HL-60 (cell line): ENCODE measurements around the gene PLCH2.

ENCODE experiments used
- DNase-seq, 2 experiments: peaks; one replicate each; pipeline ENCODE4 v3.0.0-alpha.2; 2010 to 2020; ENCODE audit warnings: low read depth in 1 of 2, low spot score in 1 of 2
- H3K27ac ChIP-seq: fragments of 250-450 bp; sonication (Bioruptor Pico); replicated peaks from 2 replicates; pipeline ENCODE4 v1.5.1; 2020; ENCODE audit warnings: mild to moderate bottlenecking, moderate library complexity
- H3K27me3 ChIP-seq: fragments of 250-450 bp; sonication (Bioruptor Pico); 2 replicates; pipeline ENCODE4 v1.5.1; 2021; ENCODE audit warnings: mild to moderate bottlenecking, moderate library complexity; ENCODE audit not compliant: insufficient read depth, poor library complexity, severe bottlenecking
- H3K4me3 ChIP-seq: replicated peaks from 2 replicates; pipeline ENCODE4 v1.5.1; 2011; ENCODE audit warnings: mild to moderate bottlenecking, control low read depth, low read length; ENCODE audit not compliant: insufficient read depth
- CTCF ChIP-seq: IDR thresholded peaks from one replicate; pipeline ENCODE4 v1.5.1; 2011; ENCODE audit warnings: low read length, control low read depth, inconsistent platforms; ENCODE audit not compliant: insufficient read depth
- GABPA ChIP-seq: IDR thresholded peaks from 2 replicates; pipeline ENCODE4 v1.6.1; 2012; ENCODE audit warnings: low read depth
- POLR2AphosphoS5 ChIP-seq: IDR thresholded peaks from 2 replicates; pipeline ENCODE4 v1.6.1; 2012; ENCODE audit warnings: low read depth
- REST ChIP-seq: IDR thresholded peaks from 2 replicates; pipeline ENCODE4 v1.6.1; 2012; ENCODE audit warnings: low read depth; ENCODE audit not compliant: insufficient replicate concordance
- SPI1 ChIP-seq: IDR thresholded peaks from 2 replicates; pipeline ENCODE4 v1.6.1; 2012; ENCODE audit warnings: low read depth, mild to moderate bottlenecking, borderline replicate concordance

PLCH2 gene

GRCh38 chr1:2443277-2444137 is 32.6 kb upstream of the PLCH2 start:
- DNase-seq: no peak
- H3K4me3 ChIP-seq: no peak overlapping the region
- TF ChIP-seq CTCF (no peak), REST (no peak), GABPA (no peak), SPI1 (no peak), POLR2AphosphoS5 (no peak)
- peaks cover 47% of the 10 kb centered on the region for H3K27me3 ChIP-seq
- H3K27ac ChIP-seq: no peak overlapping the region

- TF ChIP-seq SPI1 (no peak), REST (no peak), POLR2AphosphoS5 (no peak), GABPA (no peak), CTCF (no peak)
- H3K4me3 ChIP-seq: no peak overlapping the region
- H3K27me3 ChIP-seq: peaks cover 49% of the 10 kb centered on the region
- no peak for DNase-seq
- no peak overlapping the region for H3K27ac ChIP-seq
These were observed 31.9 kb upstream of the PLCH2 start for GRCh38 chr1:2444138-2444591.

GRCh38 chr1:2445162-2445822 is 30.8 kb upstream of the PLCH2 start:
- H3K27ac ChIP-seq: no peak overlapping the region
- no peak for DNase-seq
- TF ChIP-seq SPI1 (no peak), POLR2AphosphoS5 (no peak), REST (no peak)
- peaks cover 49% of the 10 kb centered on the region for H3K27me3 ChIP-seq
- H3K4me3 ChIP-seq: no peak overlapping the region
